ENCODE data around the gene TMEM125. TPM values are rescaled to one million over a fixed set of nuclear protein-coding genes. Genes with fewer than 3 reads are reported as not detected.

TMEM125 gene
- total RNA-seq, 1 experiment from 2014 or later = not detected

GRCh38 chr1:43305926-43306687 lies 36.3 kb downstream of the TMEM125 start:
- Histone ChIP-seq H3K9me3 (ENCODE audit: control insufficient read depth, insufficient read depth, low read depth, low read length) (no peaks in the 10 kb centered on the region), H3K27ac (ENCODE audit: low read length) (no peak overlapping the region), H3K4me3 (ENCODE audit: low read depth in 2 of 2, low read length in 2 of 2) (no peak overlapping the region), H3K36me3 (ENCODE audit: control insufficient read depth, insufficient read depth, low read length) (no peaks in the 10 kb centered on the region), H3K4me1 (ENCODE audit: control insufficient read depth, insufficient read depth, low read length) (no peaks in the 10 kb centered on the region), H3K27me3 (ENCODE audit: control insufficient read depth, insufficient read depth, low read length) (no peaks in the 10 kb centered on the region)
- no peak for TF ChIP-seq SIN3A (IDR thresholded peaks at IDR 0.05; ENCODE audit: borderline replicate concordance, insufficient read depth, low read depth, low read length)
- no peak for TF ChIP-seq REST (IDR thresholded peaks at IDR 0.05; ENCODE audit: insufficient read depth in 1 of 2, low read depth in 2 of 2, low read length in 1 of 2)
- TF ChIP-seq CTCF (IDR thresholded peaks at IDR 0.05) = no peak
- TF ChIP-seq POLR2AphosphoS5 (IDR thresholded peaks at IDR 0.05; ENCODE audit: low read depth, low read length) = no peak
- TF ChIP-seq TCF7L2 (IDR thresholded peaks at IDR 0.05; ENCODE audit: low read depth, low read length) = no peak
- ATAC-seq (no peak), DNase-seq (ENCODE audit: low read depth, low spot score) (no peak)
- in situ Hi-C loops (cut with HindIII; ENCODE audit: low pct_unique_long_range_greater_than_20kb, low sequenced_read_pairs) (no loop called here), intact Hi-C loops (cut with micrococcal nuclease; ENCODE audit: unreplicated experiment) (no loop called here)
- ChIA-PET POLR2A (no interaction called here), CTCF (no interaction called here)
- BruUV-seq (replicated peaks) = no TSS peak

- no peak for TF ChIP-seq POLR2AphosphoS5 (IDR thresholded peaks at IDR 0.05; ENCODE audit: low read depth, low read length)
- no peak for TF ChIP-seq REST (IDR thresholded peaks at IDR 0.05; ENCODE audit: insufficient read depth in 1 of 2, low read depth in 2 of 2, low read length in 1 of 2)
- TF ChIP-seq CTCF (IDR thresholded peaks at IDR 0.05) = no peak
- no peak for TF ChIP-seq TCF7L2 (IDR thresholded peaks at IDR 0.05; ENCODE audit: low read depth, low read length)
- no peak for TF ChIP-seq SIN3A (IDR thresholded peaks at IDR 0.05; ENCODE audit: borderline replicate concordance, insufficient read depth, low read depth, low read length)
- H3K36me3 ChIP-seq (ENCODE audit: control insufficient read depth, insufficient read depth, low read length) = no peaks in the 10 kb centered on the region
- DNase-seq (ENCODE audit: low read depth, low spot score) = no peak
- no peak for ATAC-seq
- no peaks in the 10 kb centered on the region for H3K9me3 ChIP-seq (ENCODE audit: control insufficient read depth, insufficient read depth, low read depth, low read length)
- CTCF ChIA-PET = no interaction called here
- no peaks in the 10 kb centered on the region for H3K4me1 ChIP-seq (ENCODE audit: control insufficient read depth, insufficient read depth, low read length)
- POLR2A ChIA-PET = no interaction called here
- BruUV-seq (replicated peaks) = no TSS peak
- intact Hi-C loops (cut with micrococcal nuclease; ENCODE audit: unreplicated experiment) (no loop called here), in situ Hi-C loops (cut with HindIII; ENCODE audit: low pct_unique_long_range_greater_than_20kb, low sequenced_read_pairs) (no loop called here)
- H3K4me3 ChIP-seq (ENCODE audit: low read depth in 2 of 2, low read length in 2 of 2) = no peak overlapping the region
- H3K27me3 ChIP-seq (ENCODE audit: control insufficient read depth, insufficient read depth, low read length) = no peaks in the 10 kb centered on the region
- H3K27ac ChIP-seq (ENCODE audit: low read length) = no peak overlapping the region
Observed at GRCh38 chr1:43306688-43307457, 37.1 kb downstream of the TMEM125 start.
